ENCODE data around the gene SLC6A15.

- no peak for TF ChIP-seq POLR2AphosphoS5 (IDR thresholded peaks at IDR 0.05; ENCODE audit: low read depth, low read length)
- no peak for TF ChIP-seq POLR2A (IDR thresholded peaks at IDR 0.05; ENCODE audit: control extremely low read depth in 1 of 2, low read depth in 2 of 2, low read length in 2 of 2)
- TF ChIP-seq SP4 (IDR thresholded peaks at IDR 0.05; ENCODE audit: low read length), result no peak
- TF ChIP-seq CHD2 (IDR thresholded peaks at IDR 0.05; ENCODE audit: low read length), result no peak
- TF ChIP-seq CEBPB (IDR thresholded peaks at IDR 0.05; ENCODE audit: low read depth, low read length), result no peak
- TF ChIP-seq CTCF (IDR thresholded peaks at IDR 0.05; ENCODE audit: control extremely low read depth in 1 of 3, insufficient read depth in 1 of 3, low read depth in 1 of 3, low read length in 3 of 3), result no peak
- no peak for TF ChIP-seq CBX5 (IDR thresholded peaks at IDR 0.05; ENCODE audit: low read depth, low read length)
- TF ChIP-seq GABPA (IDR thresholded peaks at IDR 0.05; ENCODE audit: borderline replicate concordance, insufficient read depth, low read length), result no peak
- no peak for TF ChIP-seq KDM1A (IDR thresholded peaks at IDR 0.05; ENCODE audit: borderline replicate concordance, low read length)
- no peak for TF ChIP-seq RAD21 (IDR thresholded peaks at IDR 0.05 in 1 of 2, conservative IDR thresholded peaks at IDR 0.05 in 1 of 2; ENCODE audit: low read depth in 2 of 2, low read length in 2 of 2)
- TF ChIP-seq SIN3A (conservative IDR thresholded peaks at IDR 0.05 in 1 of 2, IDR thresholded peaks at IDR 0.05 in 1 of 2; ENCODE audit: low read depth in 1 of 2, low read length in 2 of 2), result no peak
Measured at GRCh38 chr12:84811291-84811690, 101.3 kb downstream of the SLC6A15 start.
